CD4-positive, alpha-beta T cell treated with Interleukin-4 for 1 hour (primary cell): ENCODE measurements around the gene PRSS33.

Experiments used
- DNase-seq, 2 donors: peaks; one replicate each; pipeline ENCODE4 v3.0.0-alpha.2; 2020 to 2022

The PRSS33 gene

DNA sequence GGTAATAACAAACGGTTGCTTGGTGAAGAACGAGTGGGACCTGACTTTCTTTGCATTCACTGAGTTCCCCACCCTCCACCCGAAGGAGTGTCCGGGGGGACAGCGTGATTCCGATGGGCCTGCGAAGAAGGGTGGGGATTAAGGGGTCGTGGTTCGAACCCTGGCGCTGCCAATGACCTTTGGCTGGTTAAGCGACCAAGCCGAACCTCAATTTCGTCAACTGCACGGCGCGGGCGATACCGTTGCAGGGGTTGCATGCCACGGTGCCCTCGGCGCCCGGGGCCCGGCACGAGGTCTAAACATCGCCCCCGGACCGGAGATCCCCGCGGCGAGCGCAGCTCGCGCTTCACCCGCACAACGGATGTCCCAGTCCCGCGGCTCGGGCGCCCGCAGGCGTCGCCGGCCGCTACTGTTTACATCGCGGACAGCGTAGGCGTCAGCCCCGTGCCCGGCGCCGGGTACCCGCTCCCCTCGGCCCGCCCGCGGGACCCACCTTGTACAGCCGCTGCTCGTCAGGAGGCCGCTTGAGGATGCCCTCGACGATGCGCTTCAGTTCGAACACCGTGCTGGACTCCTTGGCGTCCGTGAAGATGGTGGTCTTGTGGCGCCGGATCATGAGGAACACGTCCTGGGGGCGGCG lies 10.7 kb downstream of the PRSS33 start:
- DNase-seq, result no peak

DNA sequence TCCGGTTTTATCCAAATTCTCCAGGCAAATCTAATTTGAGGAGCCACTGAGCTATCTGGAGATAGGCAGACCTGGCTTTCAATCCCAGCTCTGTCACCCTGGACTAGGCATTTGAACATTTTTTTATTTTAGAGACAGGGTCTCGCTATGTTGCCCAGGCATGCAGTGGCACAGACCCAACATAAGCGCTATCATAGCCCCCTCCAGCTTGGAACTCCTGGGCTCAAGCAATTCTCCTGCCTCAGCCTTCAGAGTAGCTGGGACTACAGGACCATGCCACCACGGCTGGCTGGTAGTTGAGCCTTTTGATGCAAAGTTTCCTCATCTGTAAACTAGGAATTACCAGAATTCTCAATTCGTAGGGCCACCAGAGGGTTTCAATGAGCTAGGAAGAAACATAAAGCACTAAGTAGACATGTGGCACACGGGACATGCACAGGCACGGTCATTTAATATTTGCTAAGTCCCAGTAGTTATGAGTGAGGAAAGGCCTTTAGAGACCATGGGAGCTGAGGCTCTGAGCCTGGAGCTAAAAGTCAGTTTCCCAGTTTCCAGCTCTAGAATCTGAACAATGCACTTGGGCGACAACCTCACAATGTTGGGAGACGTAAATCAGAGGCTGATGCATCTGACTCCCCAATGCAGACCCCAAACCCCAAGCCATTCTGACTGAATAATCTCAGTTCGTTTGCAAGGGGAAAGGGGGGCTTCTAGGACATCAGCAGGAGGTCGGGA lies 11.4 kb downstream of the PRSS33 start:
- no peak for DNase-seq

- DNase-seq, result no peak
These were observed 12.1 kb downstream of the PRSS33 start for GRCh38 chr16:2775131-2775716.

DNA sequence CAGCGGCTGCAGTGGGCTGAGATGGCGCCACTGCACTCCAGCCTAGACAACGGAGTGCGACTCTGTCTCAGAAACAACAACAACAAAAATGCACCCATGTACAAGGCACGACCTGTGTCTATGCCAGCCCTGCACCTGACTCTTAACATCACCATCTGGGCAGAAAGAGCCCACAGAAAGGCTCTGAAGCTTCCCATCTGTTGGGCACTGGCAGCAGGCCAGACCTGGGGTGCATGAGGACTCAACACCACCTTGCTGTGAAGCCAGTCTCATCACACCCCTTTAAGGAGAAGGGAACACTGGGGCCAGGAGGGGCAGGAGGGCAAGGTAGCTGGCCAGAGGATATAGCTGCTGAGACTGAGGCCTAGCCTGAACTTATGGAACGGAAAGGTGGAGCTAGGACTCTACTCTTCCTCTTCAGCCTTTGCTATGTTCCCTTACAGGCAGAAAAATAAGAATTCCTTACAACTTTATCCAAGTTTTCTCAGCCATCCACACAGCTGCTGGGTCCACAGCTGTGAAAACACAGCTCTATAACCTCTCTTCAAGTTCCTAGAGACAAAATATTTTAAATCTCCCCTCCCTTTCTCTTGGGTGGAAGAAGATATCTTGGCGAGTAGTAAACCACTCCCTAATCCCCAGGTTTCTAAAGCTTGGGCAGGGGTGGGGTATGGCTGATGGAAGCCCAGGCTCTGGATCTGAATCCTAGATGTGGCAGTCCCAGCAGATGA lies 13.0 kb downstream of the PRSS33 start:
- DNase-seq, result no peak

- DNase-seq, result no peak
These were observed 14.0 kb downstream of the PRSS33 start for GRCh38 chr16:2773188-2773968.

DNA sequence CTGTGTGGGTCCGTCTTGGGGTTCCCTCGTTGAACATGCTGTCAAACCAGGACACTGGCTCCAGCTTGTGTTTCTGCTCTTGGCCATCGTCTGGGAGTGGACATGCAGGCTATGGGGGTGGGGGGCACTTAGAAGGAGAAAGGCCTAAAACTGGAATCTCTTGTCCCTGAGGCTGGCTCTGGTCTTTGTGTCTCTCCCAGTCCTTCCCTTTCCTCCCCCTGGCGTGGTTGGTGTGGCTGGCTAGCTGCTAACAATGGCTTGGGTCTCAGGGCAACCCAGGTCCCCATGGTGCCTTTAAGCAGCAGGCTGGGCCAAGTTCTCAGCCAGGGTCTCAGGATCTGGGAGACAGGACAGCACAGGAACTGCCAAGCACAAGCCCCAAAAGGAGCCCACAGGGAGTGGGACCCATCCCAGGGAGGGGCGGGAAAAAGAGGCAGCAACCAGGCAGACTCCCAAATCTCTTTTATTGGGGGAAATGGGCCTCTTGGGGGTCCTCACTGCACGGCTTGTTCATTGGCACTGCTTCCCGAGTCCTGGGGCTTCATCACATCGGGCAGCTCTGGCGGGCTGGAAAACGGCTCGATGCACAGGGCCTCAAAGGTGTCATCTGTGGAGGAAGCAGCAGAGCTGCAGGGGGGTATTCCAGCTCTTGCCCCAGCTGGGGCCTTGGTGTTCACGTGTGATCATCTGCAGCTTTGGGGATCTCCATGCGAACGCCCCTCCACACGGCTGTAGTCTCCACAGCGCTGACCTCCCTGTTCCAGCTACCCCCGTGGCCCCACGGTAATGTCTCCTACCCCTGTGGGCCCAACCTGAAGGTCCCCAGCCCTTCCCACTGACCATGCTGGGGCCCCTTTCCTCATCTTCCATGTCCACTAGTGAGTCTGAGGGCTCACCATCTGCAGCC lies 15.6 kb downstream of the PRSS33 start:
- no peak for DNase-seq

DNA sequence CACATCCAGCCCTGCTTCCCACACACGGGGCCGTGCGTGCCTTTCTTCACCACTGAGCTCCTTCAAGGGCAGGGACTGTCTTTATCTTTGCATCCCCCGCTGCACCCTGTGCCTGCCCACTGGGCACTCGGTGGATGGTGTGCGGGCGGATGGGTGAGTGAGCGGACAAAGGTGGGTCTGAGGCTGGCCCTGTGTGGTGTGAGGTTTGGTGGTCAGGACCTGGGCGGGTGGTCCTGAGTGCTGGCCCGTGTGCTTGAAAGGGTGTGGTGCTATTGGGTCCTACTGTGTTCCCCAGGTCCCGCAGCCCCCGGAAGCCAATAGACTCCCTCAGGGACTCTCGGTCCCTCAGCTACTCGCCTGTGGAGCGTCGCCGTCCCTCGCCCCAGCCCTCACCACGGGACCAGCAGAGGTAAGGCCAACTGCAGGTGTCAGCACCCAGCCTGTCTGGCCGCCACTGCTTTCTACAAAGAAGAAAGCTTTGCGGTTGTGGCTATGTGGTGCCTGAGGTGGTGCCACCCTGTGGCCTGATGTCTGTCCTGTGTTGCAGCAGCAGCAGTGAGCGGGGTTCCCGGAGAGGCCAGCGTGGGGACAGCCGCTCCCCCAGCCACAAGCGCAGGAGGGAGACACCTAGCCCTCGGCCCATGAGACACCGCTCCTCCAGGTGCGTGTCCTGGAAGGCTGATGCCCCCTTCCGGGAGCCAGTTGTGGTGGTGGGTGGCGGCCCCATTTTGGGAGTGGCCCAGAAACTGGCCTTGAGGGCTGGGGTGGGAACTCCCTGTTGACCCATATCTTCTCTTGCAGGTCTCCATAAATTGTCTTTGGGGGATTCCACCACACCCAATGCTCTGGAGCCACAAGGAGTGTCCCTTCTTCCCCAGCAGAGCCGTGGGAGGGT lies 17.1 kb downstream of the PRSS33 start:
- no peak for DNase-seq

- DNase-seq, result no peak
These were observed 17.7 kb downstream of the PRSS33 start for GRCh38 chr16:2769675-2770056.

GRCh38 chr16:2769100-2769529 lies 18.2 kb downstream of the PRSS33 start:
- DNase-seq, result no peak

DNA sequence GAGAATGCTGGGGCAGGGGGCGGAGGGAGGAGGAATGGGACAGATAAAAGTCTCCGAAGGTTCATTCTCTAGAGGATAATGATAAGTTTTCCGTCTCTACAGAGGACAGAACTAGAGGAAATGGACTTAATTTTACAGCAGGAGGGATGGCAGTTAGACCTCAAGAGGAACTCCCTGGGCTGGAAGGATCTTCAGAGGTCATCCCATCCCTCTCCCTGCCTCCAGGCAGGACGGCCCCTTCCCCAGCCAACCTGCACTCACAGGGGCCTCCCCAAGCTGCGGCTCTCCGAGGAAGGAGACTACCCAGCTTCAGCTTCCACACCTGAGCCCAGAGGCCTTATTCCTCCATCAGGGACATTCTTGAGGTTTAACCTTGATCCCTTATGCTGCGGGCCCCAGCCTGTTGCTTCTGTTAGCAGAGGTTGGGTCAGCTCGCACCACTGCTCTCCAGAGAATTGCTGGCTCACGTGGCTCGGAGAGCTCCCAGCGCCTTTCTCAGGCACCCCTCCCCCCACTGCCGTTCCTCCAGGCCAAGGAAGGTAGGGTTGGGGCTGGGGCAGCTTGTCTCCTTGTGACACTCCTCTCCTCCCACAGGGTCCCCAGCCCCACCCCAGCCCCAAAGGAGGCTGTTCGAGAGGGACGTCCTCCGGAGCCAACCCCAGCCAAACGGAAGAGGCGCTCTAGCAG lies 18.8 kb downstream of the PRSS33 start:
- DNase-seq, result no peak

DNA sequence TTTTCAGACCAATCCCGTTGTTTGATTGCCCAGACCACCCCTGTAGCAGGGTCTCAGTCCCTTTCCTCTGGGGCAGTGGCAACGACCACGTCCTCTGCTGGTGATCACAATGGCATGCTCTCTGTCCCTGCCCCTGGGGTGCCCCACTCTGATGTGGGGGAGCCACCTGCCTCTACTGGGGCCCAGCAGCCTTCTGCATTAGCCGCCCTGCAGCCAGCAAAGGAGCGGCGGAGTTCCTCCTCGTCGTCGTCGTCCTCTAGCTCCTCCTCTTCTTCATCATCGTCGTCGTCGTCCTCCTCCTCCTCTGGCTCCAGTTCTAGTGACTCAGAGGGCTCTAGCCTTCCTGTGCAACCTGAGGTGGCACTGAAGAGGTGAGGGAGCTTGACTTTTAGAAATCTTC lies 19.5 kb downstream of the PRSS33 start:
- no peak for DNase-seq

DNA sequence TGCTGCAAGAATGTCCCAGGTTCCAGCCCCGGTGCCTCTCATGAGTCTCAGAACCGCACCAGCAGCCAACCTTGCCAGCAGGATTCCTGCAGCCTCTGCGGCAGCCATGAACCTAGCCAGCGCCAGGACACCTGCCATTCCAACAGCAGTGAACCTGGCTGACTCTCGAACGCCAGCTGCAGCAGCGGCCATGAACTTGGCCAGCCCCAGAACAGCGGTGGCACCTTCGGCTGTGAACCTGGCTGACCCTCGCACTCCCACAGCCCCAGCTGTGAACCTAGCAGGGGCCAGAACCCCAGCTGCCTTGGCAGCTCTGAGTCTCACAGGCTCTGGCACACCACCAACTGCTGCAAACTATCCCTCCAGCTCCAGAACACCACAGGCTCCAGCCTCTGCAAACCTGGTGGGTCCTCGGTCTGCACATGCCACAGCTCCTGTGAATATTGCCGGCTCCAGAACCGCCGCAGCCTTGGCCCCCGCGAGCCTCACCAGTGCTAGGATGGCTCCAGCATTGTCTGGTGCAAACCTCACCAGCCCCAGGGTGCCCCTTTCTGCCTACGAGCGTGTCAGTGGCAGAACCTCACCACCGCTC lies 20.1 kb downstream of the PRSS33 start:
- no peak for DNase-seq

- no peak for DNase-seq
These were observed 20.8 kb downstream of the PRSS33 start for GRCh38 chr16:2766430-2767139.

DNA sequence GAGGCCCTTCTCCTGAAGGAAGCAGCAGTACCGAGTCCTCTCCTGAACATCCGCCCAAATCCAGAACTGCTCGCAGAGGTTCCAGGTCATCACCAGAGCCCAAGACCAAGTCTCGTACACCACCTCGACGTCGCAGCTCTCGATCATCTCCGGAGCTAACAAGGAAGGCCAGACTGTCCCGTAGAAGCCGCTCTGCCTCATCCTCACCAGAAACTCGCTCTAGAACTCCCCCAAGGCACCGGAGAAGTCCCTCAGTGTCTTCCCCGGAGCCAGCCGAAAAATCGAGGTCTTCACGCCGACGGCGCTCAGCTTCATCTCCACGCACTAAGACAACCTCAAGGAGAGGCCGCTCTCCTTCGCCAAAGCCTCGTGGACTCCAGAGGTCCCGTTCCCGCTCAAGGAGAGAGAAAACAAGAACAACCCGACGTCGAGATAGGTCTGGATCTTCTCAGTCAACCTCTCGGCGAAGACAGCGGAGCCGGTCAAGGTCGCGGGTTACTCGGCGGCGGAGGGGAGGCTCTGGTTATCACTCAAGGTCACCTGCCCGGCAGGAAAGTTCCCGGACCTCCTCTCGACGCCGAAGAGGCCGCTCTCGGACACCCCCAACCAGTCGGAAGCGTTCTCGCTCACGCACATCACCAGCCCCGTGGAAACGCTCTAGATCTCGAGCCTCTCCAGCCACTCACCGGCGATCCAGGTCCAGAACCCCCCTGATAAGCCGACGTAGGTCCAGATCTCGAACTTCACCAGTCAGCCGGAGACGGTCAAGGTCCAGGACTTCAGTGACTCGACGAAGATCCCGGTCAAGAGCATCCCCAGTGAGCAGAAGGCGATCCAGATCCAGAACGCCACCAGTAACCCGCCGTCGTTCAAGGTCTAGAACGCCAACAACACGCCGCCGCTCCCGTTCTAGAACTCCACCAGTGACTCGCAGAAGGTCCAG lies 21.6 kb downstream of the PRSS33 start:
- DNase-seq, result no peak

DNA sequence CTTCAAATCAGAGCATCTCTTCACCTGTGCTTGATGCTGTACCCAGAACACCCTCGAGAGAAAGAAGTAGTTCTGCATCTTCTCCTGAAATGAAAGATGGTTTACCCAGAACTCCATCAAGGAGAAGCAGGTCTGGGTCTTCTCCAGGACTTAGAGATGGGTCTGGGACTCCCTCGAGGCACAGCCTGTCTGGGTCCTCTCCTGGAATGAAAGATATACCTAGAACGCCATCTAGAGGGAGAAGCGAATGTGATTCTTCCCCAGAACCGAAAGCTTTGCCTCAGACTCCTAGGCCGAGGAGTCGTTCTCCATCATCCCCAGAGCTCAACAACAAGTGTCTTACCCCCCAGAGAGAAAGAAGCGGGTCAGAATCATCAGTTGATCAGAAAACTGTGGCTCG lies 22.6 kb downstream of the PRSS33 start:
- DNase-seq, result no peak

GRCh38 chr16:2763173-2763572 lies 24.2 kb downstream of the PRSS33 start:
- DNase-seq, result no peak

- no peak for DNase-seq
These were observed 24.6 kb downstream of the PRSS33 start for GRCh38 chr16:2762711-2763110.
